Body of pancreas (tissue), 4 donors: Measurements from ENCODE around the gene CLDN7.

Experiments
- POLR2A ChIP-seq, 3 donors: fragments of 450-650 bp; IDR thresholded peaks; one replicate each; pipeline ENCODE4 v1.6.1; 2016; ENCODE audit warnings: antibody characterized with exemption in 3 of 3, mild to moderate bottlenecking in 2 of 3
- TF ChIP-seq, protein P1 (sequence below), 7 experiments: fragments of 450-650 bp in 4 of 7; fragments of 200-600 bp in 3 of 7; sonication (generic) in 3 of 7; IDR thresholded peaks; one replicate each; pipeline ENCODE4 v1.5.1; 2016 to 2019; ENCODE audit warnings: antibody characterized with exemption in 7 of 7

DNA sequence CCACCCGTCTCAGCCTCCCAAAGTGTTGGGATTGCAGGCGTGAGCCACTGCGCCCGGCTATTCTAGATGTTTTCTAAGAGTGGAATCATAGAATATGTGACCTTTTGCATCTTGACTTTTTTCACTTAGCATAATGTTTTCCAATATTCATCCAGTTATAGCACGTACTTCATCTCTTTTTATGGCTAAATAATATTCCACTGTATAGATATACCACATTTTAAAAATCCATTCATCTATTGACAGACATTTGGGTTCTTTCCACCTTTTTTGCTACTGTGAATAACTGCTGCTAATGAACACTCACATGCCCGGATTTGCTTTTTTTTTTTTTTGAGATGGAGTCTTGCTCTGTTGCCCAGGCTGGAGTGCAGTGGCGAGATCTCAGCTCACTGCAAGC is 41.9 kb upstream of the CLDN7 start:
- TF ChIP-seq, protein P1, sequence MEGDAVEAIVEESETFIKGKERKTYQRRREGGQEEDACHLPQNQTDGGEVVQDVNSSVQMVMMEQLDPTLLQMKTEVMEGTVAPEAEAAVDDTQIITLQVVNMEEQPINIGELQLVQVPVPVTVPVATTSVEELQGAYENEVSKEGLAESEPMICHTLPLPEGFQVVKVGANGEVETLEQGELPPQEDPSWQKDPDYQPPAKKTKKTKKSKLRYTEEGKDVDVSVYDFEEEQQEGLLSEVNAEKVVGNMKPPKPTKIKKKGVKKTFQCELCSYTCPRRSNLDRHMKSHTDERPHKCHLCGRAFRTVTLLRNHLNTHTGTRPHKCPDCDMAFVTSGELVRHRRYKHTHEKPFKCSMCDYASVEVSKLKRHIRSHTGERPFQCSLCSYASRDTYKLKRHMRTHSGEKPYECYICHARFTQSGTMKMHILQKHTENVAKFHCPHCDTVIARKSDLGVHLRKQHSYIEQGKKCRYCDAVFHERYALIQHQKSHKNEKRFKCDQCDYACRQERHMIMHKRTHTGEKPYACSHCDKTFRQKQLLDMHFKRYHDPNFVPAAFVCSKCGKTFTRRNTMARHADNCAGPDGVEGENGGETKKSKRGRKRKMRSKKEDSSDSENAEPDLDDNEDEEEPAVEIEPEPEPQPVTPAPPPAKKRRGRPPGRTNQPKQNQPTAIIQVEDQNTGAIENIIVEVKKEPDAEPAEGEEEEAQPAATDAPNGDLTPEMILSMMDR (IDR thresholded peaks at IDR 0.05): no peak
- TF ChIP-seq POLR2A (IDR thresholded peaks at IDR 0.05): no peak
